Astrocyte (in vitro differentiated cells and primary cell): ENCODE measurements around the gene MVP.

Experiments used
- EZH2 ChIP-seq: IDR thresholded peaks from 2 replicates; pipeline ENCODE4 v1.6.1; 2012; ENCODE audit warnings: mild to moderate bottlenecking, low read length, inconsistent platforms; ENCODE audit not compliant: insufficient read depth
- TF ChIP-seq, protein P1 (sequence below): IDR thresholded peaks from 2 replicates; pipeline ENCODE4 v1.5.1; 2011; ENCODE audit warnings: low read depth, mild to moderate bottlenecking, inconsistent platforms, low read length, moderate library complexity; ENCODE audit not compliant: insufficient read depth

DNA sequence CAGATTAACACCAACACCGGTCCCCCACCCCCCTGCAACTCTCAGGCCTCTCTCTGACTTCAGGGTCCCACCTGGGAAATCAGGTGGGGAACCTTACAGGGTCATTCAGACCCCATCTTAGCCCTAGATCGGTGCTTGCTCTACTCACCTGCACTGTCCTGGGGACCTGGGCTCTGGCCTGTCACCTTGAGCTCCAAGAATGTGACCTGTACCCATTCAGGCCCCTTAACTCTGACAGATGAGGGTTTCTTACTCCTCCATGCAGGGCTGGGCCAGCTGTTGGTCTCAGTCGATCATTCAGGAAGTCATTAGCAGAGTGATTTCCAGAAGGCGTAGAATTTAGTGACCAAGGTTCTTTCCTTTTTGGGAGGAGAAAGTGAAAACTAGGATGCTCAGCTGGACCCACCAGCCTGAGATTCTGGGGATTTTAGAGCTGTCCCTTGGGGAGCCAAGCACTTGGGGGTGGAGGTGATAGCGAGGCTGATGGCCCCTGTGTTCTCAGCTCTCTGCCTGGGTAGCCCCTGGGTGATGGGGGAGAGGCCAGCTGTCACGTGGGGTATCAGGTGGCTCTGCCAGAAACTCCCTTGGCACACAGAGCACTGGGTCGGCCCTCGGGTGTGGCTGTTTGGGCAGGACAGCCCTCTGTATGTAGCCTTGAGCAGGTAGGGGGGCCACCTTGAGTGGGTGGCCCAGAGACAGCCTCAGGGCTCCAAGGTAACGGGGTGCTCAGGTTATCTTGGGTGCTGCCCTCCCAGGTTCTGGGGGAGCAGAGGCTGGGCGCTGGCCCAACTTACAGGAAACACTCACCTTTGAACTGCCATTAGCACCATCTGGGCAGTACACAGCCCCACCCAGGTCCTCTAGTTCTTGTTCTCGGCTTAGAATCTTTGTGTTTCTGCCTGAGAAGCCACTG is 724 bp downstream of the MVP start:
- TF ChIP-seq, protein P1, sequence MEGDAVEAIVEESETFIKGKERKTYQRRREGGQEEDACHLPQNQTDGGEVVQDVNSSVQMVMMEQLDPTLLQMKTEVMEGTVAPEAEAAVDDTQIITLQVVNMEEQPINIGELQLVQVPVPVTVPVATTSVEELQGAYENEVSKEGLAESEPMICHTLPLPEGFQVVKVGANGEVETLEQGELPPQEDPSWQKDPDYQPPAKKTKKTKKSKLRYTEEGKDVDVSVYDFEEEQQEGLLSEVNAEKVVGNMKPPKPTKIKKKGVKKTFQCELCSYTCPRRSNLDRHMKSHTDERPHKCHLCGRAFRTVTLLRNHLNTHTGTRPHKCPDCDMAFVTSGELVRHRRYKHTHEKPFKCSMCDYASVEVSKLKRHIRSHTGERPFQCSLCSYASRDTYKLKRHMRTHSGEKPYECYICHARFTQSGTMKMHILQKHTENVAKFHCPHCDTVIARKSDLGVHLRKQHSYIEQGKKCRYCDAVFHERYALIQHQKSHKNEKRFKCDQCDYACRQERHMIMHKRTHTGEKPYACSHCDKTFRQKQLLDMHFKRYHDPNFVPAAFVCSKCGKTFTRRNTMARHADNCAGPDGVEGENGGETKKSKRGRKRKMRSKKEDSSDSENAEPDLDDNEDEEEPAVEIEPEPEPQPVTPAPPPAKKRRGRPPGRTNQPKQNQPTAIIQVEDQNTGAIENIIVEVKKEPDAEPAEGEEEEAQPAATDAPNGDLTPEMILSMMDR = no peak
- TF ChIP-seq EZH2 = no peak
